ENCODE measurements around the gene TUBB6. TPM values are rescaled to one million over a fixed set of nuclear protein-coding genes. Genes with fewer than 3 reads are reported as not detected.

Gene TUBB6
- total RNA-seq, 1 experiment from 2014 or later: 240 TPM

DNA sequence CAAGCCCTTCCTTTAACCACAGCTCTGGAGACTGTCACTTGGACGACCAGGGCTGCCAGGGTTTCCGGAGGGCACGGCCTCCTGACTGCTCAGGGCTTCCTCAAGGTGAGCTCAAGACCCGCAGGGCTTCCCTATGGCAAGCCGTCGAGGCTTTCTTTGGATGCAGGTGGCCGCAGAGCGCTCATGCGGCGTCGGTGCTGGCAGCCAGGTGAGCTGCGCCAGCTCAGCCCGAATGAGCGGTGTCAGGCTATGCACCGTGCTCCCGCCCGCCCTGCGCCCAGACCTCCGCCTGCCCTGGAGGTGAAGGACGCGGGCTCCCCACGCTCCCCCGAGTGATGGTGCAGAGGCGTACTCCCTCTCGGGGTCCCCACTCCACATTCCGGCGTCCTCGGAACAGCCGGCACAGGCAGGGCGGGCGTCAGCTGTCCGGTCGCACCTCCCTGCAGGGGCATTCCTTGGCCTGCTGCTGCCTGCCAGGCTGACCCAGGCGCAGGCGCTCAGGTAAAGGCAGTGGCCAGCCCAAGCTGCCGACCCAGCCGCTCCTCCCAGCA, 20.8 kb upstream of the TUBB6 start (continued):
- 0 out of 2 replicates have a peak, but pooled peaks have one; percentile 73 for TF ChIP-seq ESRRA (CRISPR knock-in tag; IDR thresholded peaks at IDR 0.05; ENCODE audit: borderline replicate concordance)
- no peak for TF ChIP-seq ZNF219 (CRISPR knock-in tag; IDR thresholded peaks at IDR 0.05; ENCODE audit: borderline replicate concordance)
- TF ChIP-seq MAX (CRISPR knock-in tag; IDR thresholded peaks at IDR 0.05): peak; percentile 83
- peak; percentile 40; the same call in 1 of the 2 replicates for TF ChIP-seq SMAD3 (CRISPR knock-in tag; IDR thresholded peaks at IDR 0.05; ENCODE audit: borderline replicate concordance)
- peak; percentile 54; the same call in 1 of the 2 replicates for TF ChIP-seq ZNF263 (CRISPR knock-in tag; IDR thresholded peaks at IDR 0.05; ENCODE audit: low read depth)
- TF ChIP-seq, protein P1, sequence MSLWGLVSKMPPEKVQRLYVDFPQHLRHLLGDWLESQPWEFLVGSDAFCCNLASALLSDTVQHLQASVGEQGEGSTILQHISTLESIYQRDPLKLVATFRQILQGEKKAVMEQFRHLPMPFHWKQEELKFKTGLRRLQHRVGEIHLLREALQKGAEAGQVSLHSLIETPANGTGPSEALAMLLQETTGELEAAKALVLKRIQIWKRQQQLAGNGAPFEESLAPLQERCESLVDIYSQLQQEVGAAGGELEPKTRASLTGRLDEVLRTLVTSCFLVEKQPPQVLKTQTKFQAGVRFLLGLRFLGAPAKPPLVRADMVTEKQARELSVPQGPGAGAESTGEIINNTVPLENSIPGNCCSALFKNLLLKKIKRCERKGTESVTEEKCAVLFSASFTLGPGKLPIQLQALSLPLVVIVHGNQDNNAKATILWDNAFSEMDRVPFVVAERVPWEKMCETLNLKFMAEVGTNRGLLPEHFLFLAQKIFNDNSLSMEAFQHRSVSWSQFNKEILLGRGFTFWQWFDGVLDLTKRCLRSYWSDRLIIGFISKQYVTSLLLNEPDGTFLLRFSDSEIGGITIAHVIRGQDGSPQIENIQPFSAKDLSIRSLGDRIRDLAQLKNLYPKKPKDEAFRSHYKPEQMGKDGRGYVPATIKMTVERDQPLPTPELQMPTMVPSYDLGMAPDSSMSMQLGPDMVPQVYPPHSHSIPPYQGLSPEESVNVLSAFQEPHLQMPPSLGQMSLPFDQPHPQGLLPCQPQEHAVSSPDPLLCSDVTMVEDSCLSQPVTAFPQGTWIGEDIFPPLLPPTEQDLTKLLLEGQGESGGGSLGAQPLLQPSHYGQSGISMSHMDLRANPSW (CRISPR knock-in tag; conservative IDR thresholded peaks at IDR 0.05; ENCODE audit: low read depth): no peak
- TF ChIP-seq ZNF425 (CRISPR knock-in tag; conservative IDR thresholded peaks at IDR 0.05): no peak
- TF ChIP-seq, protein P2, sequence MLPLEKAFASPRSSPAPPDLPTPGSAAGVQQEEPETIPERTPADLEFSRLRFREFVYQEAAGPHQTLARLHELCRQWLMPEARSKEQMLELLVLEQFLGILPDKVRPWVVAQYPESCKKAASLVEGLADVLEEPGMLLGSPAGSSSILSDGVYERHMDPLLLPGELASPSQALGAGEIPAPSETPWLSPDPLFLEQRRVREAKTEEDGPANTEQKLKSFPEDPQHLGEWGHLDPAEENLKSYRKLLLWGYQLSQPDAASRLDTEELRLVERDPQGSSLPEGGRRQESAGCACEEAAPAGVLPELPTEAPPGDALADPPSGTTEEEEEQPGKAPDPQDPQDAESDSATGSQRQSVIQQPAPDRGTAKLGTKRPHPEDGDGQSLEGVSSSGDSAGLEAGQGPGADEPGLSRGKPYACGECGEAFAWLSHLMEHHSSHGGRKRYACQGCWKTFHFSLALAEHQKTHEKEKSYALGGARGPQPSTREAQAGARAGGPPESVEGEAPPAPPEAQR (CRISPR knock-in tag; IDR thresholded peaks at IDR 0.05): no peak
- TF ChIP-seq KAT7 (CRISPR knock-in tag; IDR thresholded peaks at IDR 0.05; ENCODE audit: borderline replicate concordance): no peak
- no peak for TF ChIP-seq RELA (CRISPR knock-in tag; IDR thresholded peaks at IDR 0.05; ENCODE audit: borderline replicate concordance)
- no peak for TF ChIP-seq E2F4 (CRISPR knock-in tag; IDR thresholded peaks at IDR 0.05; ENCODE audit: borderline replicate concordance, low read depth)
- TF ChIP-seq ZNF423 (CRISPR knock-in tag; IDR thresholded peaks at IDR 0.05): no peak
- TF ChIP-seq ATF6 (CRISPR knock-in tag; IDR thresholded peaks at IDR 0.05): no peak
- TF ChIP-seq ETV6 (CRISPR knock-in tag; IDR thresholded peaks at IDR 0.05): no peak
- no peak for TF ChIP-seq ATF1 (CRISPR knock-in tag; IDR thresholded peaks at IDR 0.05)
- TF ChIP-seq, protein P3, sequence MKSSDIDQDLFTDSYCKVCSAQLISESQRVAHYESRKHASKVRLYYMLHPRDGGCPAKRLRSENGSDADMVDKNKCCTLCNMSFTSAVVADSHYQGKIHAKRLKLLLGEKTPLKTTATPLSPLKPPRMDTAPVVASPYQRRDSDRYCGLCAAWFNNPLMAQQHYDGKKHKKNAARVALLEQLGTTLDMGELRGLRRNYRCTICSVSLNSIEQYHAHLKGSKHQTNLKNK (CRISPR knock-in tag; IDR thresholded peaks at IDR 0.05): no peak
- TF ChIP-seq ZNF671 (CRISPR knock-in tag; IDR thresholded peaks at IDR 0.05): no peak
- TF ChIP-seq, protein P4, sequence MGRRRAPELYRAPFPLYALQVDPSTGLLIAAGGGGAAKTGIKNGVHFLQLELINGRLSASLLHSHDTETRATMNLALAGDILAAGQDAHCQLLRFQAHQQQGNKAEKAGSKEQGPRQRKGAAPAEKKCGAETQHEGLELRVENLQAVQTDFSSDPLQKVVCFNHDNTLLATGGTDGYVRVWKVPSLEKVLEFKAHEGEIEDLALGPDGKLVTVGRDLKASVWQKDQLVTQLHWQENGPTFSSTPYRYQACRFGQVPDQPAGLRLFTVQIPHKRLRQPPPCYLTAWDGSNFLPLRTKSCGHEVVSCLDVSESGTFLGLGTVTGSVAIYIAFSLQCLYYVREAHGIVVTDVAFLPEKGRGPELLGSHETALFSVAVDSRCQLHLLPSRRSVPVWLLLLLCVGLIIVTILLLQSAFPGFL (CRISPR knock-in tag; IDR thresholded peaks at IDR 0.05; ENCODE audit: borderline replicate concordance): no peak
- 0 out of 2 replicates have a peak, but pooled peaks have one; percentile 1 for TF ChIP-seq ZNF121 (CRISPR knock-in tag; IDR thresholded peaks at IDR 0.05)
- no peak for TF ChIP-seq SOX15 (CRISPR knock-in tag; IDR thresholded peaks at IDR 0.05)
- TF ChIP-seq TCF7 (CRISPR knock-in tag; IDR thresholded peaks at IDR 0.05; ENCODE audit: low read depth): no peak
- TF ChIP-seq, protein P5, sequence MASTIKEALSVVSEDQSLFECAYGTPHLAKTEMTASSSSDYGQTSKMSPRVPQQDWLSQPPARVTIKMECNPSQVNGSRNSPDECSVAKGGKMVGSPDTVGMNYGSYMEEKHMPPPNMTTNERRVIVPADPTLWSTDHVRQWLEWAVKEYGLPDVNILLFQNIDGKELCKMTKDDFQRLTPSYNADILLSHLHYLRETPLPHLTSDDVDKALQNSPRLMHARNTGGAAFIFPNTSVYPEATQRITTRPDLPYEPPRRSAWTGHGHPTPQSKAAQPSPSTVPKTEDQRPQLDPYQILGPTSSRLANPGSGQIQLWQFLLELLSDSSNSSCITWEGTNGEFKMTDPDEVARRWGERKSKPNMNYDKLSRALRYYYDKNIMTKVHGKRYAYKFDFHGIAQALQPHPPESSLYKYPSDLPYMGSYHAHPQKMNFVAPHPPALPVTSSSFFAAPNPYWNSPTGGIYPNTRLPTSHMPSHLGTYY (CRISPR knock-in tag; IDR thresholded peaks at IDR 0.05): no peak
- TF ChIP-seq NR1H2 (CRISPR knock-in tag; IDR thresholded peaks at IDR 0.05): no peak
- TF ChIP-seq MXD4 (CRISPR knock-in tag; IDR thresholded peaks at IDR 0.05; ENCODE audit: borderline replicate concordance): no peak
- no peak for TF ChIP-seq ZNF396 (CRISPR knock-in tag; IDR thresholded peaks at IDR 0.05; ENCODE audit: borderline replicate concordance)
- no peak for TF ChIP-seq GABPB1 (CRISPR knock-in tag; IDR thresholded peaks at IDR 0.05)
- TF ChIP-seq ELF4 (CRISPR knock-in tag; IDR thresholded peaks at IDR 0.05; ENCODE audit: low read depth): no peak

Measured in WTC11 (cell line).